WI38 (cell line): Measurements from ENCODE around the gene SLC35D2.
"Not testable (repeated sequence)": the region's sequence is repeated elsewhere in the genome, so short reads cannot be mapped to it uniquely, and the experiment has no call there.

Source experiments
- H3K4me3 ChIP-seq: 2 replicates; pipeline ENCODE4 v1.5.1; 2011; ENCODE audit warnings: low read depth, mild to moderate bottlenecking, control low read depth, low read length
- TF ChIP-seq, protein P1 (sequence below): IDR thresholded peaks from 2 replicates; pipeline ENCODE4 v1.5.1; 2012; ENCODE audit warnings: low read depth, mild to moderate bottlenecking, control low read depth, low read length

Gene SLC35D2

DNA sequence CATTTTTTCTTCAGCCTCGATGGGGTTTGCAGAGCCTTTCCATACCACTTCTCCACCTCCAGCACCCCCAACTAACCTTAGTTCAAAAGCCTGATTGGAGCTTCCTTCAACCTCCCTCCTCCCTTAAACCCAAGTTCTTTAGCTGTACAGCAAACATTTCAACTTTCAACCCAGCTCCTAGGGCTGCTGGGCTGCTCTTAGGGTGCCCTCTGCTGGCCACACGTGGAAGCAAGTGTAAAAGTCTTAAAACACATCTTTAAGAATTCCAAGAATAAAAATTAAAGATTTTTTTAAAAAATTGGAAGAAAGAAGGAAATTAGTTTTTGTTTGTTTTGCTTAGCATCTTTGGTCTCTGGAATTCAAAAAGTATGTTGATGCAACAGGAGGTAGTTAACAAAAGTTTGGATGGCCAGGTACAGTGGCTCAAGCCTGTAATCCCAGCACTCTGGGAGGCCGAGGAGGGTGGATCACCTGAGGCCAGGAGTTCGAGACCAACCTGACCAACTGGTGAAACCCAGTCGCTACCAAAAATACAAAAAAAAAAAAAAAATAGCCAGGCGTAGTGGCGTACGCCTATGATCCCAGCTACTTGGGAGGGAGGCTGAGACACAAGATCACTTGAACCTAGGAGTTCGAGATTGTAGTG, 66.1 kb downstream of the SLC35D2 start:
- no peak overlapping the region for H3K4me3 ChIP-seq
- TF ChIP-seq, protein P1, sequence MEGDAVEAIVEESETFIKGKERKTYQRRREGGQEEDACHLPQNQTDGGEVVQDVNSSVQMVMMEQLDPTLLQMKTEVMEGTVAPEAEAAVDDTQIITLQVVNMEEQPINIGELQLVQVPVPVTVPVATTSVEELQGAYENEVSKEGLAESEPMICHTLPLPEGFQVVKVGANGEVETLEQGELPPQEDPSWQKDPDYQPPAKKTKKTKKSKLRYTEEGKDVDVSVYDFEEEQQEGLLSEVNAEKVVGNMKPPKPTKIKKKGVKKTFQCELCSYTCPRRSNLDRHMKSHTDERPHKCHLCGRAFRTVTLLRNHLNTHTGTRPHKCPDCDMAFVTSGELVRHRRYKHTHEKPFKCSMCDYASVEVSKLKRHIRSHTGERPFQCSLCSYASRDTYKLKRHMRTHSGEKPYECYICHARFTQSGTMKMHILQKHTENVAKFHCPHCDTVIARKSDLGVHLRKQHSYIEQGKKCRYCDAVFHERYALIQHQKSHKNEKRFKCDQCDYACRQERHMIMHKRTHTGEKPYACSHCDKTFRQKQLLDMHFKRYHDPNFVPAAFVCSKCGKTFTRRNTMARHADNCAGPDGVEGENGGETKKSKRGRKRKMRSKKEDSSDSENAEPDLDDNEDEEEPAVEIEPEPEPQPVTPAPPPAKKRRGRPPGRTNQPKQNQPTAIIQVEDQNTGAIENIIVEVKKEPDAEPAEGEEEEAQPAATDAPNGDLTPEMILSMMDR: peak; percentile 78

DNA sequence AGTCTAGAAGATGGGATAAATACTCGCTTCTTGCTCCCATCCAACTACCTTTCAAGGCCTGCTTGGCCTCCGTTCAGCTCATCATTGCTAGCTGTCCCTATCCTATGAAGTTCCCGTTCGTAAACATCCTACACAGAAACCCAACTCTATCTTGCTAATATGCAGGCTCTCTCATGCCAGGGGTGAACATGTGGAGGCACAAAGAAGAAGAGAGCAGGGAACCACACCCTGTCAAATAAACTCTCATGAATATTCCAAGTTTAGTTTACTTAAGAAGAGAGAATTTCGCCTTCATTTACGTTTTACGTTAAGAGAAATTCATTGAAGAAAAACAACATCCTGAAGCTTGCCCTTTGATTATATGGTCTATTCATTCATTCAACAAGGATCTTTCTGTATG, 73.7 kb downstream of the SLC35D2 start:
- TF ChIP-seq, protein P1: no peak

DNA sequence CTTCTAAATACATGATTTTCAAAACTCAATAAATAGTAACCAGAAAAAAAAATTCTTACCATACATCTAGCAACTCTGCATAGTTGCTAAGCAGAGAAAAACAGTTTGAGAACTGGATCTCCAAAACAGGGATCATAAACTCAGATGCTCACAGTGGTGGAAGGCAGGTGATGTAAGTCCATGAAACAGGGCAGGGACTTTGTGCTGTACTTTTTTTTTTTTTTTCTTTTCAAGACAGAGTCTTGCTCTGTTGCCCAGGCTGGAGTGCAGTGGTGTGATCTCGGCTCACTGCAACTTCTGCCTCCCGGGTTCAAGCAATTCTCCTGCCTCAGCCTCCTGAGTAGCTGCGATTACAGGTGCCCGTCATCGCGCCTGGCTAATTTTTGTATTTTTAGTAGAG, 76.6 kb downstream of the SLC35D2 start:
- H3K4me3 ChIP-seq: not testable (repeated sequence)

More for the DNA sequence above, 73.7 kb downstream of the SLC35D2 start:
- no peak overlapping the region for H3K4me3 ChIP-seq

DNA sequence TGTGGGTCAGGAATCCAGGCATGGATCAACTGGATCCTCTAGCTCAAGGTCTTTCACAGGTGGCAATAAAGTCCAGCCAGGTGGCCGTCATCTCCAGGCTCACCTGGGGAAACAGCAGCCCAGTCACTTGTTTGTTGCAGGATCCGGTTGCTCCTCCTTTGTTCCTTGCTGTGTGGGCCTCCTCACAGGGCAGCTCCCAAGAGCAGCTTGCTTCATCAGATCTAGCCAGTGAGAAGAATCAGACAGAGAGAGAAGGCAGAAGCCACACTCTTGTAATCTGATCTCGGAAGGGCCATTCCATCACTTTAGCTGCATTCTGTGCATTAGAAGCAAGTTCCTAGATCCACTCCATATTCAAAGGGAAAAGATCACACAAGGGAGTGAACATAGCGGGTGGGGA, 78.3 kb downstream of the SLC35D2 start:
- no peak overlapping the region for H3K4me3 ChIP-seq
- TF ChIP-seq, protein P1: no peak

DNA sequence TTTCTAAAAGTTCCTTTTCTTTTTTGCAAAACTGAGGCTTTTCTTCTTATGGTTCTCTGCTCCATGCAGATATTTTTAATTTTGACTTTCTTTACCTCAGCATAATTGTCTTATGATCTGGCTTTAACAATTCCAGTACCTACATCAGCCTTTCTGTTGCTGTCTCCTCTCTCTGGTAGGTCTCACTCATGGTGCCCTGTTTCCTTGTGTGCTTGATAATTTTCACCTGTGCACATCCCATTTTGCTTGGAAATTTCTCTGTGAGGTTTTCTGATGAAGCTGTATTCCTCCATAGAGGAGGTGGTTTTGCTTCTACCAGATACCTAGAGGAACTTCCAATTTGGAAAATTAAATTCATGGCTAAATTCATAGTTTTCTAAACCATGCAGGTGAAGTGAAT, 79.3 kb downstream of the SLC35D2 start:
- TF ChIP-seq, protein P1: no peak
- H3K4me3 ChIP-seq: no peak overlapping the region

DNA sequence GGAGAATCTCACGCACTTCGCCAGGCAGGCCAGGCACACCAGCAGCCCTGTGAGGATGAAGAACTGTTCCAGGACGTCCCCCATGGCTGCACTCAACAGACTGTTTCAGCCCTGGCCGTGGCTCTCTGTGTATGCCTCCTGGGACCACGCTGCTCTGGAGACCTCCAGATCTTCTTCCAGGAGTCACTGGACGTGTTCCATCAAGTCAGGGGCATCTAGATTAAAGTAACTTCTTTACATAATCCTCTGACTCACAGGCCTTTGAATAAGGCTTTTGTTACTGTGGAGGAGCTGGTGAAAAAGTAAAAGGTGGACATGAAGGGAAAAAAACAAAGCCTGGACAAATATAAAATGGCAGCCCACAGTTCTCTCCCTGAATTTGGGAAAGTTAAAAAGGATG, 81.5 kb downstream of the SLC35D2 start, which contains the start of gene HSD17B3:
Gene HSD17B3 (minus strand): TSS at position 156 of the 400 bp plus-strand sequence. CDS start 72 bp downstream, at position 84.
- no peak within 1 kb of the TSS for H3K4me3 ChIP-seq
- TF ChIP-seq, protein P1: no peak

DNA sequence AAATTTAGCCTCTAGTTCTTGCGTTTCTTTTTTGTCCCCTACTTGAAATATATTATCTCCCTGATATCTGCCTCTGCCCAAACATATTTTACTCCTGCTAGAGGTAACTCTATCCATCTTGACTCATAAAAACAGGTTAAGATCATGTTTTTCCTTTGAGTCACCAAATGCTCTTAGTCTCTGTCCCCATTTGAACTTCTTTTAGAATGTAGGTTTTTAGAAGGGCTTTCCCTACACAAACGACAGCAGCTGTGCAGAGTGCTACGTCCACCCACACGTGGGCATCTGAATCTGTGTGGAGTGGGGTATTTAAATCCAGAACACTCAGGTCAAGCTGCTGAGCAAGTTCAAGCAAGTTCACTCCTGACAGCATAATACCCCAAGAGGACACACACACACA, 83.7 kb downstream of the SLC35D2 start:
- TF ChIP-seq, protein P1: no peak
- H3K4me3 ChIP-seq: no peak overlapping the region

DNA sequence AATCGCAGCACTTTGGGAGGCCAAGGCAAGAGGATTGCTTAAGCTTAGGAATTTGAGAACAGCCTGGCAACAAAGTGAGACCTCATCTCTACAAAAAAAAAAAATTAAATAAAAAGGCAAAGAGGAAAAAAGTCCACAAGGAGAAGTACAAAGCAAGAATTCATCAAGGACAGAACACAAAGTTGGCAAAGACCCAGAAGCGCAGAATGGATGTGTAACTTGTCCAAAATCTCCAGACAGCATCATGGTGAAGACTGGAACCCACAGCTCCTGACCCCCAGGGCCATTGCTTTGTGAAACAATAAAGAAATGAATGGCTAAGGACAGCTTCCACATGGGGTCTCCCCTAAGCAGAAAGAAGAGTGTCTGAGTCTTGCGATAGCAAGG, 89.4 kb downstream of the SLC35D2 start:
- H3K4me3 ChIP-seq: no peak overlapping the region
- TF ChIP-seq, protein P1: no peak
